HG03103 (cell line): ENCODE measurements around the gene MRPL18.
A peak's percentile ranks its signal among the peaks of the same experiment; 100 is the strongest.
"Not testable (repeated sequence)": the region's sequence is repeated elsewhere in the genome, so short reads cannot be mapped to it uniquely, and the experiment has no call there.

Experiments
- ATAC-seq: cut with Tn5 transposase; IDR thresholded peaks from one replicate; pipeline ENCODE4 v1.9.1; 2021; ENCODE audit warnings: low read depth; ENCODE audit not compliant: unreplicated experiment

The MRPL18 gene

GRCh38 chr6:159813781-159814180, 23.5 kb downstream of the MRPL18 start:
- no peak for ATAC-seq

GRCh38 chr6:159815410-159815809, 25.1 kb downstream of the MRPL18 start:
- no peak for ATAC-seq

GRCh38 chr6:159816775-159817174, 26.5 kb downstream of the MRPL18 start:
- ATAC-seq = not testable (repeated sequence)

GRCh38 chr6:159817951-159818739, 27.9 kb downstream of the MRPL18 start:
- no peak for ATAC-seq

- no peak for ATAC-seq
These were observed 28.8 kb downstream of the MRPL18 start for GRCh38 chr6:159819098-159819497.

- ATAC-seq = no peak
These were observed 29.8 kb downstream of the MRPL18 start for GRCh38 chr6:159819932-159820640.

GRCh38 chr6:159821122-159821521, 30.9 kb downstream of the MRPL18 start:
- no peak for ATAC-seq

GRCh38 chr6:159821726-159822125, 31.5 kb downstream of the MRPL18 start:
- no peak for ATAC-seq

- ATAC-seq = no peak
These were observed 33.7 kb downstream of the MRPL18 start for GRCh38 chr6:159823953-159824352.

GRCh38 chr6:159824690-159825089, 34.4 kb downstream of the MRPL18 start:
- not testable (repeated sequence) for ATAC-seq

- no peak for ATAC-seq
These were observed 35.7 kb downstream of the MRPL18 start for GRCh38 chr6:159826004-159826403.

- ATAC-seq = no peak
These were observed 36.8 kb downstream of the MRPL18 start for GRCh38 chr6:159826968-159827647.

- ATAC-seq = no peak
These were observed 37.8 kb downstream of the MRPL18 start for GRCh38 chr6:159828074-159828473.

- ATAC-seq = peak; percentile 60
These were observed 39.3 kb downstream of the MRPL18 start for GRCh38 chr6:159829526-159829925.

GRCh38 chr6:159830501-159831372, 40.5 kb downstream of the MRPL18 start:
- ATAC-seq = no peak

- ATAC-seq = no peak
These were observed 41.1 kb downstream of the MRPL18 start for GRCh38 chr6:159831373-159831679.

GRCh38 chr6:159832946-159833345, 42.7 kb downstream of the MRPL18 start:
- ATAC-seq = no peak

- ATAC-seq = no peak
These were observed 43.3 kb downstream of the MRPL18 start for GRCh38 chr6:159833556-159833955.

GRCh38 chr6:159833997-159834603, 43.8 kb downstream of the MRPL18 start:
- no peak for ATAC-seq
